HG03060 (cell line): ENCODE measurements around the gene NFATC2.

Experiments used
- ATAC-seq: cut with Tn5 transposase; IDR thresholded peaks from one replicate; pipeline ENCODE4 v1.9.1; 2021; ENCODE audit warnings: low read depth, moderate number of reproducible peaks; ENCODE audit not compliant: unreplicated experiment

The NFATC2 gene

GRCh38 chr20:51368461-51369211 lies 173.9 kb downstream of the NFATC2 start:
- no peak for ATAC-seq

- no peak for ATAC-seq
Observed at GRCh38 chr20:51366155-51366886, 176.2 kb downstream of the NFATC2 start.

GRCh38 chr20:51365670-51366069 lies 176.8 kb downstream of the NFATC2 start:
- ATAC-seq, result no peak

DNA sequence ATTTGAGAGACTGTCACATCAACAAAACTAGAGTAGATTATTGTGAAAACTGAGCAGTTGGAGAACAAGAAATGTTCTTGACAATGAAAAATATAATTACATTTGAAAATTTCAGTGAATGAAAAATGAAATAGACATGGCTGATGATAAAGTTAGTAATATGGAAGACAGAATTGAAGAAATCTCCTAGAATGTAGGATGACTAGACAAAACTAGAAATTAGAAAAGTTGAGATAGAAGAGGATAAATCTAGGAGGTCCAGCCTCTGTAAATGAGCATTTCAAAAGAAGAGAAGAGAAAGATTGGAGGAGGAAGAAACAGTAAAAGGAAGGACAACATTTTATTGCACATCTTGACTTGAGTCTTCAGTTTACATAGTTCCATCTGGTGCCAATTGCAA lies 178.7 kb downstream of the NFATC2 start:
- no peak for ATAC-seq

- ATAC-seq, result no peak
Observed at GRCh38 chr20:51363378-51363777, 179.1 kb downstream of the NFATC2 start.

- ATAC-seq, result no peak
Observed at GRCh38 chr20:51362254-51362653, 180.3 kb downstream of the NFATC2 start.

- ATAC-seq, result no peak
Observed at GRCh38 chr20:51361258-51361657, 181.3 kb downstream of the NFATC2 start.

DNA sequence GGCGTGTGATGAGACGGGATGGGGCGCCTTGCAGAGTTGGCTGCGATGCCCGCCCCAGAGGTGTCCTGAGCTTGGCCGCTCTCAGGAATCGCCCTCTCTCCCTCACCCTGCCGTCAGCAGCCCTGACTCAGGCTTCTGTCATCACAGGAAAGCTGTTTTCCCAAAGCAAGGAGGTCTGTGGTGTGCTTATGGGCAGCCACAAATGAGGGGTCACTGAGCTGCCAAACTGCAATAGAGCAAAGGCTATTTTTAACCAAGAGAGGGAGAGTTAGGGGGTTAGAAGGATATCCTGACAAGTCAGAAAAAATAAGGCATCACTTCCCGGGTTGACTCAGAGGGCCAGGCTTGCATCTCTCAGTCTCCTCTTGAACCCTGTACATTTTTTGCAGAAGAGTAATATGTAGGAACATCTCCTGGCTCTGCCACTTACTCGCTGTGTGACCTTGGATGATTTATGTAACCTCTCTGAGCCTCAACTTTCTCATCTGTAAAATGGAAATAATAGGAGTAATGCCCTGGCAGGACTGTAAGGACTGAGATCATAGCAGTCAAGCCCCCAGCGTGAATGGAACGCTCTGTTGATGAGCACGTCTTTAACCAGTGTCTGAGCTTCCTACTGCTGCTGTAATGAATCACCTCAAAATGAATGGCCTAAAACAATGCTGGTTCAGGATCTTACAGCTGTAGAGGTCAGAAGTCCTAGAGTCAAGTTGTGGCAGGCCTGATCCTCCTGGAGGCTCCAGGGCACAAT lies 181.9 kb downstream of the NFATC2 start:
- no peak for ATAC-seq

- no peak for ATAC-seq
Observed at GRCh38 chr20:51359947-51360346, 182.6 kb downstream of the NFATC2 start.

DNA sequence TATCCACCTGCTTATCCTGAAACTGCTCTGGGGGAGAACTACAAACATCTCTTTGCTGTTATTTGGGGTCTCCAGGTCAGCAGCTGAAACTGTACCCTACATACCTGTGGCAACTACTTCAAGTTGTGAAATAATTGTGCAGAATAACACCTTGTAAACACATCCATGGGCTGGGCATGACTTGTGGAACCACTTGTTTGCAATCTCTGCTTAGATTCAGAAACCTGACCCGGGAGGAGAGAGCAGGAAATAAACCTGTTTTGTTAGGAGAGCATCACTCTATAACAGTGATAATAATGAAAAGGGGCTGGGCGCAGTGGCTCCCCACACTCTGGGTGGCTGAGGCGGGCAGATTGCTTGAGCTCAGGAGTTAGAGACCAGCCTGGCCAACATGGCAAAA lies 183.1 kb downstream of the NFATC2 start:
- ATAC-seq, result no peak

DNA sequence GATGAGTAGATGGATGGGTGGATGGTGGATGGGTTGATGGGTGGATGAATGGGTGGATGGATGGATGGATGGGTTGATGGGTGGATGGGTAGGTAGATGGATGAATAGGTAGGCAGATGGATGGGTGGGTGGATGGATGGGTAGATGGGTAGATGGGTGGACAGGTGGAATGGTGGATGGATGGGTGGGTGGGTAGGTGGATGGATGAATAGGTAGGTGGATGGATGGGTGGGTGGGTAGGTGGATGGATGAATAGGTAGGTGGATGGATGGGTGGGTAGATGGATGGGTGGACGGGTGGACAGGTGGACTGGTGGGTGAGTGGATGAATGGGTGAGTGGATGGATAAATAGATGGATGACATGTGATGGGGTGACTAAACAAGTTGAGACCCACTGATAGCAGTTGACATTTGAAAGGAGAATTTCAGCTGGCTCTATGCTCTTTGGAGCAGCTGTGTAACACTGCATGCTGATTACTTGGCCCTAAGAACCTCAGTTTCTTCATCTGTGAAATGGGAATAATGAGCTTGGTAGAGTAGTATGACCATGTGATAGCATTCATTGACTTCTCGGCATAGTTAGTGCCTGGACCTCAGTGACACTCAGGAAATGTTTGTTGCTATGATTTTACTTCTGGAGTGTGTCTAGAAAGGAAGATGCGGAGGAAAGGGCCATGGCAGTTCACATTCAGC lies 184.3 kb downstream of the NFATC2 start:
- ATAC-seq, result no peak

- no peak for ATAC-seq
Observed at GRCh38 chr20:51357543-51357942, 185.0 kb downstream of the NFATC2 start.

DNA sequence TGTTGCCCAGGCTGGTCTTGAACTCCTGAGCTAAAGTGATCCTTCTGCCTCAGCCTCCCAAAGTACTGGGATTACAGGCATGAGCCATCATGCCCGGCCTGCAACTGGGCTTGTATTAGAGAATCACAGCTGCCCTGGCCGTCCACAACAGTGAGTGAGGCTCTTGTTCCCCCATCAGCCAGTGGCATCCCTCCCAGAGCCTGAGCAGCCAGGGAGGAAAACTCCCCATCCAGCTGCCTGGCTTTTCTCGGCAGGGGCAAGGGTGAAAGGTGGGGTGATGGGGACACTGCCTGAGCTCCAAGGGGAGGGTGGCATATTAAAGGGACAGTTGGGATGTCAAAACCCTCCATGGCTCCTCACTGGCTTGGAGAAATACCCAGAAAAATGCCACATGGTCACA lies 185.6 kb downstream of the NFATC2 start:
- no peak for ATAC-seq

DNA sequence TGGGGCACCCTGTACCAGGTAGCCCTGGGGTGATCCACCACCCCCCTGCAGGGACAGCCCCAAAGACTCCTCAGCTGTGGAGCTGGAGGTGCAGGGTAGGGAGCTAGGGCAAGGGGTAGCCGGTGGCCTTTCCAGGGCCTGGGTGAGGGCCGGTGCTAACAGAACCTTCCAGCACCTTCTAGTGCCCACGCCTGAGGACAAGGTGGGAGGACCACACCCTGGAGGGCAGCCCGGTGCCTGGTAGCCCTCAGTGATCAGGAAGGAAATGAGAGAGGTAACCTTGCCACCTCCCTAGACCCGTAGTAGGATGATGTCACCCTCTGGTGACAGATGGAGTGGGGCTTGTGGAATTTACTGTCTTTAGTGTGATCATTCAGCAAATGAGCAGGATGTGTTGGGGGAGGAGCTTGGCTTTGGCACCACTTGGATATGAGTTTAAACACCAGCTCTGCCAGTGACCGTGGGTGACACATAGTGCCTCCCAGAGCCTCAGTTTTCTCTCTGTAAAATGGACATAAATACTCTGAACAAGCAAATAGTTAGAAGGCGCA lies 187.7 kb downstream of the NFATC2 start:
- ATAC-seq, result no peak

- no peak for ATAC-seq
Observed at GRCh38 chr20:51354191-51354768, 188.2 kb downstream of the NFATC2 start.

DNA sequence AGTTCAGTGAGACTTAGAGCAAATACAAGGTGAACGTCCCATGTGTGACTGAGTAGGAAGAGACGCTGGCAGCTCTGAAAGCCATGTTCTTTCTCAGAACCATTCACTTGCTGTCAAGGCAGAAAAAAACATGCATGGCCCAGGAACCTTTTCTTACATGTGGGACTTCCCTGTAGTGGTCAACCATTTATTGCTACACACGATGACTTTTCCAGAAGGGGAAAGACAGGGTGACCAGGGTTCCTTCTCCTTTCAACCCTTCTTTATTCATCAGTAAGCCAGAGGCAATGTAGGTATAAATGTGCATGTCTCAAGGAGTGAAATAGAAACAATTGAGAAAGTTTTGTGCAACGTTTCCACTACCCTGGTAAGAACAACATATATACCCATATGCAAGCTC lies 189.0 kb downstream of the NFATC2 start:
- no peak for ATAC-seq

DNA sequence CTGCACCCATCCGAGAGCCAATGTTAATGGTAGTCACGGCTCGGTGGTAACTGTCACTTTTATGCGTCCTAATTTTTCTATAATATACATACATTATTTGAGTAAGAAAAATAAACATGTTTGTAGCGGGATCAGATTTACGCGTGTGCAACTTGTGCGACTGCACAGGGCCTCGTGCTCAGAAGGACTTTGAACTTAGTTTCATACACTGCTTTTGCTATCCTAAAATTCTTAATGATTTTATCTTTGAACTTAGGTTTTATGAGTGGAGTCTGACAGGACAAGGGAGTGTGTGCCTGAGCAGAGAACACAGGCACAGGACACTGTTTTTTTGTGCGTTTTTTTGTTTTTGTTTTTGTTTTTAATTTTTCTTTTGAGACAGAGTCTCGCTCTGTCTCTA lies 189.7 kb downstream of the NFATC2 start:
- no peak for ATAC-seq

- ATAC-seq, result no peak
Observed at GRCh38 chr20:51350941-51351631, 191.4 kb downstream of the NFATC2 start.

DNA sequence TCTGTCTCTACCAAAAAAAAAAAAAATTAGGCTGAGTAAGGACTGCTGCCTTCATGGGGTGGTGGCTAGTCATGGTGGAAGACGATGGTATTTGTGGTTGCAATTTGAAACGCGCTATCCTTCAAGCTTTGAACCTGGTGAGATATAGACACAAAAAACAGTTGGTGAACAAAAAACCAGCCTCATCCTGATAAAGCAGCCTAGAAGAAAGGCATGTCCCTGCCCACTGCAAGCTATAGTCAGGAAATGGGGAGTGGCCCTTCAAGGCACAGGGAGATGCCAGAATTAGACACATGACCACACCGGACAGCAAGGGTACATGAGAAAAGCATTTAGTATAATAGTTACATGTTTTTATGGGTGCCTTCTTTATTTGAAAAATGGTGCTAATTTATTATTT lies 193.6 kb downstream of the NFATC2 start:
- ATAC-seq, result no peak

- ATAC-seq, result no peak
Observed at GRCh38 chr20:51347831-51348230, 194.7 kb downstream of the NFATC2 start.
